ENCODE data around the gene SNCAIP. TPM values are rescaled to one million over a fixed set of nuclear protein-coding genes. Genes with fewer than 3 reads are reported as not detected.

SNCAIP gene
- total RNA-seq, 1 experiment from 2014 or later = not detected

DNA sequence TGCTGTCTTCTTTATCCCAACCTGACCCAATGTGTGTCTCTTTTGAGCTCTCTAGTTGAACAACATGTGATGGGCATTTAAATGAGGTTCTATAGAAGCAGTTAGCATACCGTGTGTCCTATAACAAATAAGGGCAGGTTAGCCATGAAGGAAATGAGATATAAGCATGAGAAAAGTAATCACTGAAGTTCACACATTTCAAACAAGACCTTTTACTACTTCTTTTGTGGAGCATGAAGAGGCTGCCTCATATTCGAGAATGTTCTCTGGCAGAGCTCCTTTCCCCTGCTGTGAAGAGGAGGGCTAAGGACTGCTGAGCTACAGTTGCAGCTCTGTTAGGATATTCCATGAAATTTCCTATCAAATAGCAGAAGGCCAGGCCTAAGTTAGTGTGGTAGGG lies 15.2 kb upstream of the SNCAIP start:
- intact Hi-C loops (cut with micrococcal nuclease; ENCODE audit: unreplicated experiment) = no loop called here
- in situ Hi-C loops (cut with HindIII; ENCODE audit: low pct_unique_long_range_greater_than_20kb, low sequenced_read_pairs) = no loop called here
- no peaks in the 10 kb centered on the region for H3K4me1 ChIP-seq (ENCODE audit: control insufficient read depth, insufficient read depth, low read length)
- no peak overlapping the region for H3K27ac ChIP-seq (ENCODE audit: low read length)
- no peak overlapping the region for H3K4me3 ChIP-seq (ENCODE audit: low read depth in 2 of 2, low read length in 2 of 2)
- POLR2A ChIA-PET = no interaction called here
- H3K27me3 ChIP-seq (ENCODE audit: control insufficient read depth, insufficient read depth, low read length) = no peaks in the 10 kb centered on the region
- H3K36me3 ChIP-seq (ENCODE audit: control insufficient read depth, insufficient read depth, low read length) = no peaks in the 10 kb centered on the region
- no peak for TF ChIP-seq SIN3A (IDR thresholded peaks at IDR 0.05; ENCODE audit: borderline replicate concordance, insufficient read depth, low read depth, low read length)
- TF ChIP-seq POLR2AphosphoS5 (IDR thresholded peaks at IDR 0.05; ENCODE audit: low read depth, low read length) = no peak
- no peak for TF ChIP-seq TCF7L2 (IDR thresholded peaks at IDR 0.05; ENCODE audit: low read depth, low read length)
- TF ChIP-seq, protein P1, sequence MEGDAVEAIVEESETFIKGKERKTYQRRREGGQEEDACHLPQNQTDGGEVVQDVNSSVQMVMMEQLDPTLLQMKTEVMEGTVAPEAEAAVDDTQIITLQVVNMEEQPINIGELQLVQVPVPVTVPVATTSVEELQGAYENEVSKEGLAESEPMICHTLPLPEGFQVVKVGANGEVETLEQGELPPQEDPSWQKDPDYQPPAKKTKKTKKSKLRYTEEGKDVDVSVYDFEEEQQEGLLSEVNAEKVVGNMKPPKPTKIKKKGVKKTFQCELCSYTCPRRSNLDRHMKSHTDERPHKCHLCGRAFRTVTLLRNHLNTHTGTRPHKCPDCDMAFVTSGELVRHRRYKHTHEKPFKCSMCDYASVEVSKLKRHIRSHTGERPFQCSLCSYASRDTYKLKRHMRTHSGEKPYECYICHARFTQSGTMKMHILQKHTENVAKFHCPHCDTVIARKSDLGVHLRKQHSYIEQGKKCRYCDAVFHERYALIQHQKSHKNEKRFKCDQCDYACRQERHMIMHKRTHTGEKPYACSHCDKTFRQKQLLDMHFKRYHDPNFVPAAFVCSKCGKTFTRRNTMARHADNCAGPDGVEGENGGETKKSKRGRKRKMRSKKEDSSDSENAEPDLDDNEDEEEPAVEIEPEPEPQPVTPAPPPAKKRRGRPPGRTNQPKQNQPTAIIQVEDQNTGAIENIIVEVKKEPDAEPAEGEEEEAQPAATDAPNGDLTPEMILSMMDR (IDR thresholded peaks at IDR 0.05) = no peak
- TF ChIP-seq, protein P2, sequence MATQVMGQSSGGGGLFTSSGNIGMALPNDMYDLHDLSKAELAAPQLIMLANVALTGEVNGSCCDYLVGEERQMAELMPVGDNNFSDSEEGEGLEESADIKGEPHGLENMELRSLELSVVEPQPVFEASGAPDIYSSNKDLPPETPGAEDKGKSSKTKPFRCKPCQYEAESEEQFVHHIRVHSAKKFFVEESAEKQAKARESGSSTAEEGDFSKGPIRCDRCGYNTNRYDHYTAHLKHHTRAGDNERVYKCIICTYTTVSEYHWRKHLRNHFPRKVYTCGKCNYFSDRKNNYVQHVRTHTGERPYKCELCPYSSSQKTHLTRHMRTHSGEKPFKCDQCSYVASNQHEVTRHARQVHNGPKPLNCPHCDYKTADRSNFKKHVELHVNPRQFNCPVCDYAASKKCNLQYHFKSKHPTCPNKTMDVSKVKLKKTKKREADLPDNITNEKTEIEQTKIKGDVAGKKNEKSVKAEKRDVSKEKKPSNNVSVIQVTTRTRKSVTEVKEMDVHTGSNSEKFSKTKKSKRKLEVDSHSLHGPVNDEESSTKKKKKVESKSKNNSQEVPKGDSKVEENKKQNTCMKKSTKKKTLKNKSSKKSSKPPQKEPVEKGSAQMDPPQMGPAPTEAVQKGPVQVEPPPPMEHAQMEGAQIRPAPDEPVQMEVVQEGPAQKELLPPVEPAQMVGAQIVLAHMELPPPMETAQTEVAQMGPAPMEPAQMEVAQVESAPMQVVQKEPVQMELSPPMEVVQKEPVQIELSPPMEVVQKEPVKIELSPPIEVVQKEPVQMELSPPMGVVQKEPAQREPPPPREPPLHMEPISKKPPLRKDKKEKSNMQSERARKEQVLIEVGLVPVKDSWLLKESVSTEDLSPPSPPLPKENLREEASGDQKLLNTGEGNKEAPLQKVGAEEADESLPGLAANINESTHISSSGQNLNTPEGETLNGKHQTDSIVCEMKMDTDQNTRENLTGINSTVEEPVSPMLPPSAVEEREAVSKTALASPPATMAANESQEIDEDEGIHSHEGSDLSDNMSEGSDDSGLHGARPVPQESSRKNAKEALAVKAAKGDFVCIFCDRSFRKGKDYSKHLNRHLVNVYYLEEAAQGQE (IDR thresholded peaks at IDR 0.05; ENCODE audit: insufficient read depth in 1 of 2, low read depth in 2 of 2, low read length in 1 of 2) = no peak
- no peak for ATAC-seq
- no TSS peak for BruUV-seq (replicated peaks)
- CTCF ChIA-PET = no interaction called here
- no peak for DNase-seq (ENCODE audit: low read depth, low spot score)
- H3K9me3 ChIP-seq (ENCODE audit: control insufficient read depth, insufficient read depth, low read depth, low read length) = no peaks in the 10 kb centered on the region

DNA sequence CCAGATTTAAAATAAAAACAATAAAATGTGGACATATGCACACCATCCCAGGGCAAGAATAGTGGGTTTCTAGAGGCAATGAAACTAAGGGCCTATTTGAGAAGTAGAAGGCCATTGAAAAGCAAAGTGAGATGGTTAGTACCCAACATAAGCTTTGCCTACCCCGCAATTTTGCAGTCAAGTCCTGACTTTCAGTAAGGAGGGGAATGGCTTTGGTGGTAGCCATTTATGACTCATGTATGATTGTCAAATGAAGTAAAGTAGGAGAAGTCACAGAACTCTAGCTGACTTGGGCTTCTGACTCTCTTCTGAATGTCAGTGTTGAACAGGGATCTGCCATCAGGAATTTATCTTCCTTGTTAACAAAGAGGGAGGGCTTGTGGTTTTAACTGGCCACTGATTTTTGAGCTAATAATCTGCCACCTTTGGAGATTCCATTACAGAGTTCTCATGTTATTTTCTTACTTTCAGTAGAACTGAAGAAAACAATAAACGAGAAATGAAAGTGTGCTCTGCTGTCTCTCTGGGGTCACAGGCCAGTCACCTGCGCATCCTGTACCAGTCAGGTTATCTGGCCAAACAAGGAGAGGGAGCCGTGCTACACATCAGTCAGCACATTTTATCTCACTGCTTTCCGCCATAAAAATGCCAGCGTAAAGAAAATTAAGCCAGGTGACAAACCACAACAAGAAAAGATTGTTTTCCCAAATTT lies 14.3 kb upstream of the SNCAIP start:
- intact Hi-C loops (cut with micrococcal nuclease; ENCODE audit: unreplicated experiment) = no loop called here
- in situ Hi-C loops (cut with HindIII; ENCODE audit: low pct_unique_long_range_greater_than_20kb, low sequenced_read_pairs) = no loop called here
- POLR2A ChIA-PET = no interaction called here

More for the DNA sequence above, 14.3 kb upstream of the SNCAIP start:
- Histone ChIP-seq H3K27me3 (ENCODE audit: control insufficient read depth, insufficient read depth, low read length) (no peaks in the 10 kb centered on the region), H3K36me3 (ENCODE audit: control insufficient read depth, insufficient read depth, low read length) (no peaks in the 10 kb centered on the region), H3K4me1 (ENCODE audit: control insufficient read depth, insufficient read depth, low read length) (no peaks in the 10 kb centered on the region), H3K27ac (ENCODE audit: low read length) (no peak overlapping the region), H3K4me3 (ENCODE audit: low read depth in 2 of 2, low read length in 2 of 2) (no peak overlapping the region), H3K9me3 (ENCODE audit: control insufficient read depth, insufficient read depth, low read depth, low read length) (no peaks in the 10 kb centered on the region)
- CTCF ChIA-PET = no interaction called here
- ATAC-seq (no peak), DNase-seq (ENCODE audit: low read depth, low spot score) (no peak)
- TF ChIP-seq, protein P2 (IDR thresholded peaks at IDR 0.05; ENCODE audit: insufficient read depth in 1 of 2, low read depth in 2 of 2, low read length in 1 of 2) = no peak
- TF ChIP-seq, protein P1 (IDR thresholded peaks at IDR 0.05) = no peak
- TF ChIP-seq POLR2AphosphoS5 (IDR thresholded peaks at IDR 0.05; ENCODE audit: low read depth, low read length) (no peak), TCF7L2 (IDR thresholded peaks at IDR 0.05; ENCODE audit: low read depth, low read length) (no peak), SIN3A (IDR thresholded peaks at IDR 0.05; ENCODE audit: borderline replicate concordance, insufficient read depth, low read depth, low read length) (no peak)
- no TSS peak for BruUV-seq (replicated peaks)
